GM12873 (cell line): ENCODE data around the gene RNU5B-1.
A peak's percentile ranks its signal among the peaks of the same experiment; 100 is the strongest.

ENCODE experiments used
- TF ChIP-seq, protein P1 (sequence below): IDR thresholded peaks from 2 replicates; pipeline ENCODE4 v1.5.1; 2012; ENCODE audit warnings: low read depth, mild to moderate bottlenecking, moderate library complexity, low read length, control low read depth; ENCODE audit not compliant: insufficient read depth; ENCODE audit errors: missing control alignments

The RNU5B-1 gene

DNA sequence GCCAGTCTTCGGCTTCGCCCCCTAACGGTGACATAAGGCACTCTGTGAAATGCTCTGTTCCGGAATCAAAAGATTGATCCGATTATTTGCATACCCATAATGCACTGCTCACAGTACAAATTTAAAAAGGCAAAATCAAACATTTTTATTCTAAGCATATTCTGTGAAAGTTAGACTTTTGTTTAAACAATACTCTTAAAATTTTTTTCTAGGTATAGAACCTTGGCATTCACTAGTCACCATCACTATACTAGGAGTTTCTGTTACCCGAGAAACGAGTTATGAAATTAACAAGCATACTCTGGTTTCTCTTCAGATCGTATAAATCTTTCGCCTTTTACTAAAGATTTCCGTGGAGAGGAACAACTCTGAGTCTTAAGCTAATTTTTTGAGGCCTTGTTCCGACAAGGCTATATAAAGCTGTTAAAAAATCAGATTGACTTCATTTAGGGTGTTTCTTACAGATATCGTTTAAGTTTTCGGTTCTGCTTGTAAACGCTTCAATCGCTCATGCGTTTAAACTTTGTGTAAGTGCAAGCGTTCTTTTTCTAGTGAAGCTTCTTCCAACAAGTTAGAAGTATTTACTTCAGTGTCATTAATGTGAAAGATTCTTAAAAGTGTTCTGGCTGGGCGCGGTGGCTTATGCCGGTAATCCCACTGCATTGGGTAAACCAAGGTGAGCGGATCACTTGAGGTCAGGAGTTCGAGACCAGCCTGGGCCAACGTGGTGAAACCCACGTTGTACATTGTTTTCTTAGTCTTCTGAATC lies at the start of gene RNU5B-1:
Gene RNU5B-1 (plus strand): TSS at position 297 of the 769 bp plus-strand sequence.
- TF ChIP-seq, protein P1, sequence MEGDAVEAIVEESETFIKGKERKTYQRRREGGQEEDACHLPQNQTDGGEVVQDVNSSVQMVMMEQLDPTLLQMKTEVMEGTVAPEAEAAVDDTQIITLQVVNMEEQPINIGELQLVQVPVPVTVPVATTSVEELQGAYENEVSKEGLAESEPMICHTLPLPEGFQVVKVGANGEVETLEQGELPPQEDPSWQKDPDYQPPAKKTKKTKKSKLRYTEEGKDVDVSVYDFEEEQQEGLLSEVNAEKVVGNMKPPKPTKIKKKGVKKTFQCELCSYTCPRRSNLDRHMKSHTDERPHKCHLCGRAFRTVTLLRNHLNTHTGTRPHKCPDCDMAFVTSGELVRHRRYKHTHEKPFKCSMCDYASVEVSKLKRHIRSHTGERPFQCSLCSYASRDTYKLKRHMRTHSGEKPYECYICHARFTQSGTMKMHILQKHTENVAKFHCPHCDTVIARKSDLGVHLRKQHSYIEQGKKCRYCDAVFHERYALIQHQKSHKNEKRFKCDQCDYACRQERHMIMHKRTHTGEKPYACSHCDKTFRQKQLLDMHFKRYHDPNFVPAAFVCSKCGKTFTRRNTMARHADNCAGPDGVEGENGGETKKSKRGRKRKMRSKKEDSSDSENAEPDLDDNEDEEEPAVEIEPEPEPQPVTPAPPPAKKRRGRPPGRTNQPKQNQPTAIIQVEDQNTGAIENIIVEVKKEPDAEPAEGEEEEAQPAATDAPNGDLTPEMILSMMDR: peak; percentile 79

DNA sequence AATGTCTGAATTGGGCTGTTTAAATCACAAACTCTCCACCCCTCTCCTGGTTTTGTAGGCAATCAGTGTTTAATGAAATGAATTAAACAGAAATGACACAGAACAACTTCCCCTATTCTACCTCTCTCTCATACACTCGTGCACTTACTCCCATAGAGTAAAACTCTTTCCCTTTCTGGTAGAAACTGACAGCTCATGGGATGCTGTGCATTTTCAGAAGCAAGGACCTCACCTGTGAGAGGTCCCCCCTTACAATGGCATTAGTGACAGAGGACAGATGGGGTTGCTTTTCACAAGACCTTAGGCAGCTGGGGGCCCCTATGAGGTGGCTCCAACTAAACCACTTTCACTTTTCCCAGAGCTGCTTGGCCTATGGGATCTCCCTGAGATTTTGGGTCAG lies 49.7 kb upstream of the RNU5B-1 start:
- TF ChIP-seq, protein P1: no peak

DNA sequence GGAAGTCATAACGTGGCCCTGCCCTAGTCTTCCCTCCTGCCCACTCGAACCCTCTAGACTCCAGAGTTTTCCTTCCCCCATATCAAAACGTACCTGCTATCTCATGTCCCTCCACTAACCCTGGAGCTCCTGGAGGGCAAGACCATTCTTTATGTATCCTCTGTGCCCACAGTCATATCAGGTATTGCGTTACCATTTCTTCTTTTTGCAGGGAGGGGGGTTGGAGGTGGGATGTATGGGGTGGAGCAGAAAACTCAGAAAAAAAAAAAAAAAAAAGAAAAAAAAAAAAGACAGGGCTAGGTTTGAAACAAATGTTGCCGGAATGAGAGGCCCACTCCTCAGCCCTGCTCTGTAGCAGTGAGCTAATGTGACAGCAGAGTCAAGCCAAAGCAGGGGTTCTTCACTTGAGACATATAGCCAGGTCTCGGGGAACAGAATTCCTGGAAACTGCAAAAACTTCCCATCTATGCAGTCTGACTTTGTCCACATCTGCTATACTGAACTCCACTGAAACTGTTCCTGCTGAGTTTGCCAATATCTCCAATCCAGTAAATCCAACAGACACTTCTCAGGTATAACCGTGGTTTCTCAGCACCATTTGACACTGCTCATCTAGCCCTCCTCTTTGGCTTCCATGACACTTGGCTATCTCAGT lies 48.9 kb upstream of the RNU5B-1 start:
- TF ChIP-seq, protein P1: no peak

DNA sequence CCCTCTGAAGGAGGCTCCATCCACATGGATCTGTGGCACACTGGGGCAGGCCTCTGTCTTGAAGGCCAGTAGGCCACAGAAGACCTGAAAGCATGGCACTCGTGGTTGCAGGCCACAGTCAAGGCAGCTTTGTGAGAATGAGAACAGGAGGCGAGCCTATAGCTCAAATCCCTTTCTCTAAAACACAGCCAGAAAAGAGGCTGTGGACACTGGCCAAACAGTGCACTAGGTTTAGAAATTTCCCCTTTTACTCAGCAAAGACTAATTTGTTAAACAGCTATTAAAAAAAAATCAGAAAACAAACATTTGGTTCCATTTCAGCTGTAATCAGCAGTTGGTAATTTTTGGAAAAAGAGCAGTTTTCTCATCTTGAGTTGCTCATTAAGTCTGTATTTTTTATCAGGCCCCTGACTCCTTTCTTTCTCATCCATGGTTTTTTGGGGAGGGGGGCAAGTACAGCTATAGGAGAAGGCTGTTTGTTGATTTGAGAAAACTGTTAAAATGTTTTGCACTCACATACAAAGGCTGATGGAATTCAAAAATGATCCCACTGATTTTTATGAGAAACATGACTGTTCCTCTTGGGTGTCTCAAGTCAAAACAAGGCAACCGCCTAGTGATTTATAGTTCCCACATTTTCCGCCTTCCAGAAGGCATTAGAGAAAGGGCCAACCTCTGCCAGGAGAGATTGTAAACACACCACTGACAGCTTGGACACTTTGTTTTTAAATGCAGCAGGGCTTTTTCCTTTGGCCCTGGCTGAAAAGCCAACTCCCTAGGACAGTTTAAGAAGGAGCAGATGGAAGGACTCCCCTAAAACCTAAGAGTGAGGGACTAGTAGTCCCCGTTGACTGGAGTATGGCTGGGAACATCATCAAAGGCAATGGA lies 45.9 kb upstream of the RNU5B-1 start:
- TF ChIP-seq, protein P1: no peak

DNA sequence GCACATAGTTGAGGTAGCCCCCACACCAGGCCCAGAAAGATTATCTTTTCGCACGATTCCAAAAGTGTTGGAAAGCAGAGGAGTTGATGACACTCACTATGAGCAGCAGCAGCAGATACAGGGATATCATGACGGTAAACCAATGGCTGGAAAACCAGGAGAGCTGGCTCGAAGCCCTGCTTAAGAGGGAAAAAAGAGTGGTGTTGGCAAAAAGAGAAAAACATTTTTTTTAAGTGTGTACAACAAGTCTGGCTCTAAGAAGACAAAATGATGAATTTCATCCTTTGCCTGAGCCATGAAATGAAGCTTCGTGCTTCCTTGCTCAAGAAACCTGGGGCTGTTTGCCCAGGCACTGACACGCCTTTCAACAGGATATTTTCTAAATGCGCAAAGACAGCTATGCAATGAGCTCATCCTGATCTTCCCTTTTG lies 45.1 kb upstream of the RNU5B-1 start:
- TF ChIP-seq, protein P1: no peak

DNA sequence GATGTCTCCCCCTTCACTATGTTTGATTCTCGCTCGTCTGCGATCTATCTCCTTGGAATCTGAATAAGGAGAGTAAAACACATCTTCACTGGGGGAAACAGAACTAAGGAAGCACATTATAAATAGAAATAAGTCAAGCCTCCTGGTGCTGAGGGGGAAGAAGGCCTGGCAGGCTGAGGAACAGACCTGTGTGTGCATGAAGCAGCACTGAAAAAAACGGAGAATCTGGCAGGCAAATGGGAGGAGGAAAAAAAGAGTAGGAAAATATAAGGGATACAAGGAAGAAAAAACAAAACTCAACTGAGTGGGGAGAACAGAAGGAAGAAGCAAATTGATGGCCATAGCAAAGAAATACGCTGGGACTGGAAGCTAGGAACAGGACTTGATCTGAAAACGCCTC lies 43.5 kb upstream of the RNU5B-1 start:
- TF ChIP-seq, protein P1: no peak

DNA sequence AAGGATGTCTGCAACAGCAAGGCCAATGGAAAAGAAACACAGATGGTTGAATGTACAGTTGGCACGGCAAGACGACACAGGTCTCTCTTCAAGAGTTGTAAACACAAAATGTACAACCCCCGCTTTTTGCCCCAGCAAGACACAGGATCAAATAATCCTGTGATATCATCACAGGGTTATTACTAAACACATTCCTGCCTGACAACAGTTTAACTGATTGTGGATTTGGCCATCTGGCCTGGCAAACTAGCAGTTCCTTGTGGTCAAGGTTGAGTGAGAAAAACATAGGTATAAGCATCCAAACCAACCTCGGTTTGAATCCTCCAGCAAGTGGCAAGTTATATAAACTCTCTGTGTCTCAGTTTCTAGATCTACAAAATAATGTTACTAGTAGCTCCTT lies 41.2 kb upstream of the RNU5B-1 start:
- TF ChIP-seq, protein P1: no peak
